ENCODE measurements around the gene LRRFIP1. TPM values are rescaled to one million over a fixed set of nuclear protein-coding genes. Genes with fewer than 3 reads are reported as not detected.
"Not testable (repeated sequence)": the region's sequence is repeated elsewhere in the genome, so short reads cannot be mapped to it uniquely, and the experiment has no call there.

LRRFIP1 gene
- total RNA-seq, 1 donor from 2014 or later = 103 TPM

DNA sequence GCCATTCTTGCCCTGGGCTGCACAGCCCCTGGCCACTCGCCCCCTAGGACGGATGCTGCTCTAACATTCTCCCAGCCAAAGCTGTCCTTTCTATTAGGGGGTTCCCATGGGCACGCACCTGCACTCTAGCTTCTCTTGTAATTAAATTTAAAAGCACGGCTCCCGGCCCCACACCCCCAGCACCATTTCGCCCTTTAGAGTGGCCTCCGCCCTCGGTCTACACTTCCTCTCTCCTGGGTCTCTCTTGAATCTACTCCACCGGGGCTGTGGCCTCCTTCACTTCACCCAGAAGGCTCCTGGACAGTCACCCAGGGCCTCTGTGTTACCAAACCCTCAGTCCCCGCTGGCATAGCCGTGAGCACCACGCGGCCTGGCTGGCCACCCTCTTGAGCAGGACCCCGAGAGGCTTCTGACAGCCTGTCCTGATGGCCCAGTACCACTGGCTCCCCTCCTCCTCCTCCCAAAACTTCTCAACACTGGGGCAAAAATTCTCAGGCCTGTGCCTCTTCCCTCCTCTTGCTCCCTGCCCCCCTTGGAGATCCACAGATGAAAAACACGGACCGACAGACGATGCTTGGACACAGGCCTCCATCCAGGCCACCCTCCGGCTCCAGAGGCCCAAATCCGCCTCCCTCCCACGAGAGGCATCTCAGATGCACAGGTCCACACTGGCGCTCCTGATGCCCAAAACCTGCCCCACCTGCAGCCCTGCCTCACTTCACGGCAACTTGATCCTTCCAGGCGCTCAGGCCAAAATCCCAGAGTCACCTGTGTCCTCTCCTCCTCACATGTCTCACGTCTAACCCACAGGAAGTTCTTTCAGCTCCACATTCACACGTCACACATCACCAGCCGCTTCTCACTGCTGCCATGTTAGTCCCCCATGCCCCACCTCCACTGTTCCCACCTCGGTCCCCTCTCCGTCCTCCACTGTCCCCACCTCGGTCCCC lies 29.9 kb upstream of the LRRFIP1 start:
- ATAC-seq = no peak

DNA sequence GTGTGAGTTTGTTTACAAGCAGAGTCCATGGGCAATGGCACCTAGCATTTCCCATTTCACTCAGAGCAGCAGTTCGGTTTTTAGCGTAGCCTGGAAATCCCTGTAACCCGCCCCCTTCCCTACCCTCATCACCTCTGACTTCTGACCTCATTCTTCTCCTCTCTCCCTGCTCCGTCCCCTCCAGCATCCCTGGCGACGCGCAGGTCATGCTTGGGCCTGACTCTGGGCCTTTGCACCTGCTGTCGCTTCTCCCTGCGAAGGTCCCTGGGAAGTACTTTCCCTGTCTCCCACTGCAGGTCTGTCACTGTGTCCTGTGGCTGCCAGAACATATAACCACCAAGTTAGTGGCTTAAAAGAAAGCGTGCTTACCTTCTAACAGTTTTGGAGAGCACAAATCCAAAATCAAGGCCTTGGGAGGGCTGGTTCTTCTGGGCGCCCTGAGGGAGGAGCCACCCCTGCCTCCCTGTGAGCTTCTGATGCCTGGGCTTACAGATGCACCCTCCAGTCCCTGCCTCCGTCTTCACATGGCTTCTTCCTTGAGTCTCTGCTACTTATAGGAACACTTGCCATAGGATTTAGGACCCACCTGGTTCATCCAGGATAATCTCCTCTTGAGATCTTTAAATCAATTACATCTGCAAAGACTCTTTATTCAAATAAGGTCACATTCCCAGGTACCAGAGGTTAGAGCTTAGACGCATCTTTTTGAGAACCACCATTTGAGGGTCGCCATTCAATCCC lies 28.7 kb upstream of the LRRFIP1 start:
- no peak for ATAC-seq

DNA sequence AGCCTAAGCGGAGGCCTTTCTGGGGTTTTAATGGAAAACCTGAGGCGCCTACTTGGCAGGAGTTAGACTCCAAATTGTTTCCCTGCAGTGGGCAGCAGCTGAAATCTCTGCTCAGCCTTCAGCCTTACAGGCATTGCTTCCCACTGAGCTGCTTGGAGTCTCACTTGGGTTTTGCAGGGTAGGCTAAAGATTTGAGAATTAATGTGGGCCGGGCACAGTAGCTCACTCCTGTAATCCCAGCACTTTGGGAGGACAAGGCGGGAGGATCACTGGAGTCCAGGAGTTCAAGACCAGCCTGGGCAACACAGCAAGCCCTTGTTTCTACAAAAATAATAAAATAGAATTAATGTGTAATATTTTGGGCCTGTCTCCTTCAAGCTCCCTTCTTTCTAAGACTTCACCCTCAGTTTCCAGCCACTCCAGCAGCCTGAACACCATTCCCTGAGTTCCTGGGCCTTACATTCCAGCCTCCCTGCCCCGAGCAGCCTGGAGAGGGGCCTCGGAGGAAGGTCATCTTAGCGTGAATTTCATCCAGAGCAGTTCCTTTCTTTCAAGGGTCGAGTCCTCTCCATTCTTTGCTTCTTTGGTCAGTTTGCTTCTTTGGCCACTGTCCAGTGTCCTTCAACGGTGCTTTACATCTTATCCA lies 27.8 kb upstream of the LRRFIP1 start:
- ATAC-seq = no peak

DNA sequence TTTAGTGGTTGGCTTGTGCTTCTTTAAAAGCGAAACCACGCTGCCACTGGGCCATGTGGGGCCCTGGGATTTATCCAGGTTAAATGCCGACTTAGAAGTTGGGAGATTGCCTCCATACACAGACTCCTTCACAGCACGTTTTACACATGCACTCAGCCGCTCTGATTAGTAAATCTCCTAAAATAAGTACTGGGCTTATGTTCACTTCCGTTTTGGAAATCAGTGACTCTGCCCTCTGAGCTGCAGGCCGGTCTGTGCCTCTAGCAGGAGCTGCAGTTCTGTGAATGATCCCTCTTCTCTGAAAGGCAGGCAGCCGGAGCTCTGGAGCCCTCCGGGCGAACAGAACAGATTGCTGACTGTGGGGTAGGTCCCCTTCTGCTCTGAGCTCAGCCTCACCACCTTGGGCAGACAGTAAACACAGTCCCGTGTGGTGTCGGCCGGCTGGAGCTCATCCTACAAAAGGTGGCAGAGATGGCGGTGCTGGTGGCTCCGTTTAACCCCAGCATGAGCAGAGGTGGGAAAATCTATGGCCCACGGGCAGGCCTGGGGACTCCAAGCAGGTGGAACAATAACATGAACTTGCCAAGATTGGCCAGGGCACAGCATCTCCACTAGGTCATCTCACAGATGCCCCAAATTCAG lies 27.1 kb upstream of the LRRFIP1 start:
- peak; percentile 40 for ATAC-seq

DNA sequence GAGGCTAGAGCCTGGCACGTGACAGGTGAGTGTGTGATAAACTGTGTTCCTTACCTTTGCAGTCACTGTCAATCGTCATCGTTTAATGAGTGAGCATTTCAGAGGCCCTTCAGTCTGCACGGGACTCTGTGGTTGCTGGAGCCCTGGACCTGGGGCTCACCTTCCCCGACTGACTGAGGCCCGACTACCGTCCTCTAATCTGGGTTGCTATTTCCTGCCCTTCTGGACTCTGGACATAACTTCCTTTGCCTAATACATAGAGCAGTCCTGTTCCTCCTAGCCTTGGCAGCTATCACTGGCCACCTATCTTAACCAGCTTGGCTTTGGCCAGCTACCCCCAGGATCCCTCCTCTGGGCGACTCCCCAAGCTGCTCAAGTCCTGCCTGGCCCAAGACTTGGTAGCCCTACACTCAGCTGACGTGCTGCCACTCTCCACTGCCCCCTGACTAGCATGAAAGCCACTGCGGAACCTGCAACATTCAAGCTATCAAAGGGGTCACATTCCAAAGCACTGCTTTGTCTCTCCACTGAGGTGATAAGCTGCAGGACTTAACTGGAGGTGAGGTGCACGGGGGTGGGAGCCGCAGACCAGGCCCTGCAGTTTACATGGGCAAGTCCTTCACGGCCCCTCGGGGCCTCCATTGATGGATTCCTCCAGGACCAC lies 25.8 kb upstream of the LRRFIP1 start:
- no peak for ATAC-seq

DNA sequence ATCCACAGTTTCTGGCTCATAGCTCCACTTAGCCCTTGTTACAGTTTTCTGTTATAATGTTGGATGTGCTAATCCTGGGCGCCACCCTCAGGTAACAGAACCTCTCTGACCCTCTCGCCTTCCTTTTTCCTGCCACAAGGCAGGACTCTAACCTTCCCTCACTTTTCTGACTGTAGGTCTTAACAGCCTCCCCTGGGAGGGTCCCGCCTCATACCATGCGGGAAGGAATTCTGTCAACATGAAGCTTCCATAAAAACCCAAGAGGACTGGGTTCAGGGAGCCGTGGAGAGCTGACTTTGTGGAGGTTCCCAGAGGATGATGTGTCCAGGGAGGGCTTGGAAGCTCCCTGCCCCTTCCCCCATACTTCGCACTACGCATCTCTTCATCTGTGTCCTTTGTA lies 25.0 kb upstream of the LRRFIP1 start:
- ATAC-seq = no peak

DNA sequence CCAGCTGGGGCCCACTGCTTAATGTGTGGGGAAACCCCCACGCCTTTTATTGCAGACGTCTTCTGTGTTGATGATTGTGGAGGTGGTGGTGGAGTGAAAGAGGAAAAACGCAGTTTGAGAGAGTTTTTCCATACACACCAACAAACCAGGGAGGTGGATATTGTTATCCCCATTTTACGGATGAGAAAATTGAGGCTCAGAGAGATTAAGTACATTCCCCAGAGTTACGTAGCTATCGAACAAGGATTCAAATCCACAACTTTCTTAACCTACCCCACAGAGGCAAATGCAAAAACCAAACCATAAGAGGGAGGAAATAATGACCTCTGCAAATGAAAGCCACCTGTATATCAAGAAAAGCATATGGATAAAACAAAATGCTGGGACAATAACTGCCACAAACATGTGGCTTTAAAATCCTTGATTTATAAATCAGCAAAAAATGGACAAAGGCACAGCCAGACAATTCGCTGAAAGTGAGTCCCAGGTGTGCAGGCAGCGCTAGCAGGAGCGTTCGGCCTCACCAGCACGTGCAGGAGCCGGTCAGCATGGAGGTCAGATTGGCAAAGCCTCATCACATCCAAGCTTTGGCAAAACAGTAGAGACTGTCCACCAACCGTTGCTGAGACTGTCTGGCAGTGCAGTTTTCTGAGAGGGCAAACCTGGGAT lies 24.2 kb upstream of the LRRFIP1 start:
- ATAC-seq = no peak

DNA sequence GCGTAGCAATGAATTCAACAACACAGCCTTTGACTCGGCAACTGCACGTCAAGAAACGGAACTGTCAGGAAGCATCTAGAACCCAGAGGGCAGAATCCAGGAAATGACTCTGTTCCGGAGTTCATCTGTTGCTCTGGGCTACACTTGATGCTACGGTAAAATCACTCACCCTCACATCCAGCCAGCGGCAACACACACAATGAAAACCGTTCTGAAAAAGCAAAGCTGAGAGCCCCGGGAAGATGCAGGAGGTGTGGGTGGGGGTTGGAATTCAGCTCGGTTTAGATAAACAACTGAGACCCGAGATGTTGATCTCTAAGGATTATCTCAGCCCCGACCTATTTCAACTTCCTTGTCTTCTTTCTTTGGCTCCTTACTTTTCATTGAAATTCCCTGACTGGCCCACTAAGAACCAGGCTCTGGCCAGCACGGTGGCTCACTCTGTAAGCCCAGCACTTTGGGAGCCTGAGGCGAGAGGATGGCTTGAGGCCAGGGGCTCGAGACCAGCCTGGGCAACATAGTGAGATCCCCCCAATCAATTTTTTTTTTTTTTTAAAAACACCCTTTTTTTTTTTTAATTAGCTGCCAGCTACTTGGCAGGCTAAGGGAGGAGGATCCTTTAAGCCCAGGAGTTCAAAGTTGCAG lies 23.5 kb upstream of the LRRFIP1 start:
- peak; percentile 66 for ATAC-seq

DNA sequence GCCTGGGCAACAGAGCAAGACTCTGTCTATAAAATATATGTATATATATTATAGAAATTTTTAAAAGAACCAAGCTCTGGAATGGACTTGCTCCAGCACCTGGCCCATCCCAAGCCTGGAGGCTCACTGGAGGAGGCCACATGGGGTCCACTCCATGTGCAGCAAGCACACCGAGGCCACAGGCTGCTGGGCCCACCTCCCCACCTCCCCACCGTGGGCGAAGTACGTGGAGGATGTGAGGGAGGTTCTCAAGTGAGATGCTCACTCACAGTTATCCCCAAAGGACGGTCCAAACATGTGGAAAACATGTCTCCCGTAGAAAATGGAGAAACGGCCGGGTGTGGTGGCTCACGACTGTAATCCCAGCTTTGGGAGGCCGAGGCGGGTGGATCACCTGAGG lies 23.0 kb upstream of the LRRFIP1 start:
- ATAC-seq = no peak

DNA sequence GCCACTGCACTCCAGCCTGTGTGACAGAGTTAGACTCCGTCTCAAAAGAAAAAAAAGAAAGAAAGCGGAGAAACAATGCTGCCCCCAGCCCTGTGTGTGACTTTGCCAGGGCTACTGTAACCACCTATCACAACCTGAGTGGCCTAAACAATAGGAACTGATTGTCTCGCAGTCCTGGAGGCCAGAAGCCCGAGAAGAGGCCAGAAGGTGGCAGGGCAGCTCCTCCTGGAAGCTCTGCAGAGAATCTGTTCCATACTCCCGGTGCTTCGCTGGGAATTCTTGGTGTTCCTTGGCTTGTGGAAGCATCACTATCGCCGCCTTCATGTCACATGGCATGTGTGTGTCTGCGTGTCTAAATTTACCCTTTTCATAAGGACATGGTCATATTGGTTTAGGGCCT lies 22.4 kb upstream of the LRRFIP1 start:
- ATAC-seq = no peak

DNA sequence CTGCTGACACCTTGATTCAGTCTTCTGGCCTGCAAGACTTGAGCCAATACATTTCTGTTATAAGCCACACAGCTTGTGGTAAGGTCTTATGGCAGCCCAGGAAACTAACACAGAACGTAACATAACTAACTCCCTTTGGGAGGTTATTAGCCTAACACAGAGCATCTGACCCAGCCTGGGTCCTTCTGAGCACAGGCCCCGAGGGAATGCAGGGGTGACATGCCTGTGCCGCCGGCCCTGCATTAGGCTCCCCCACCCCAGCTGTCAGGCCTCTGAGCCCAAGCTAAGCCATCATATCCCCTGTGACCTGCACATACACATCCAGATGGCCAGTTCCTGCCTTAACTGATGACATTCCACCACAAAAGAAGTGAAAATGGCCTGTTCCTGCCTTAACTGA lies 20.9 kb upstream of the LRRFIP1 start:
- not testable (repeated sequence) for ATAC-seq

DNA sequence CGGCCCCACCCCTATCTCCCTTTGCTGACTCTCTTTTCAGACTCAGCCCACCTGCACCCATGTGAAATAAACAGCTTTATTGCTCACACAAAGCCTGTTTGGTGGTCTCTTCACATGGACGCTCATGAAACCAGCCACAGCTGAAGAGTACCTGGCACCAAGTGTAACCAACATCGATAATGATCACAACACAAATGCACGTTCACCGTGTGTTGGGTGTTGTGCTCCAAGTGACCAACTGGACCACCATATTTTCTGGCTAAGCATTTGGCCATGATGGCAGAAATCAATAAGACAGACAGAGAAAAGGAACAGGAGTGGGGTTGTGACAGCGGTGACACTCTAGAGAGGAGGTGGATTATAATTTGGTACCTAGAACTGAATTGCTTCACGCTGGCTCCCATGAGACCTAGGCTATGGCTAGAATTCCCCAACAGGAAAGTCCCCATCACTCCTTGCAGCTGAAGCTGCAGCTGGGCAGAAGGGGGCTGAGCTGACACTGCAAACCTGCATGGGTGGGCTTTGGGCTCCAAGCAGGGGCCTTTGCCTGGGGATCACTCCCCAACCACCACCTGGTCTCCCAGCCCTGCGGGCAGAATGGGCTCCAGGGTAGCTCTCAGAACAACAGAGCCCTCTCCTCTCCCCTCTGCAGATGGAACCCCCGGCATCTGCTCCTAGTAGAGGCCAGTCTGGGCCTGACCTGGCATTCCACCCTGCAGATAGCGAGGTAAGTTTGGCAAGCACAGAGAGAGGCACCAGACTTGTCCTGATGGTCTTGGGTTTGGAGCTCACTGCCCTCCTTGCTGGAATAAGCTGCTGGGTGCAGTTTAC lies 14.6 kb upstream of the LRRFIP1 start:
- ATAC-seq = no peak

DNA sequence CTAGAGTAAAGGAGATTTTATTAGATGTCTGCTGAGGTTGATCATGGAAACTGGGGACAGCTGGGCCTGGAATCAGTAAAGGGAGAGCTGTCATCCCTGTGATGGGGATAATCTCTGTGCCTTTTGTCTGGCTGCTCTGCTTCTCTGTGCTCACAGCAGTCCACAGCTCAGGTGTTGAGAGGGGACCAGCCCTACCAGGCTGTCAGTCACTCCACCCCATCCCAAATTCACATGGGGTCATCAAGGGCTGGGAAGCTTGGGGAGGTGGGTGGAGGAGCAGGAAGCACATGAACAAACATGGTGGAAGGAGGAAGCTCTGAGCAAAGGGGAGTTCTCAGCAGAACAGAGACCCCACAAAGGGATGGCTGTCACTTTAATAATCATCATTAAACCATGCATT lies 13.7 kb upstream of the LRRFIP1 start:
- no peak for ATAC-seq

DNA sequence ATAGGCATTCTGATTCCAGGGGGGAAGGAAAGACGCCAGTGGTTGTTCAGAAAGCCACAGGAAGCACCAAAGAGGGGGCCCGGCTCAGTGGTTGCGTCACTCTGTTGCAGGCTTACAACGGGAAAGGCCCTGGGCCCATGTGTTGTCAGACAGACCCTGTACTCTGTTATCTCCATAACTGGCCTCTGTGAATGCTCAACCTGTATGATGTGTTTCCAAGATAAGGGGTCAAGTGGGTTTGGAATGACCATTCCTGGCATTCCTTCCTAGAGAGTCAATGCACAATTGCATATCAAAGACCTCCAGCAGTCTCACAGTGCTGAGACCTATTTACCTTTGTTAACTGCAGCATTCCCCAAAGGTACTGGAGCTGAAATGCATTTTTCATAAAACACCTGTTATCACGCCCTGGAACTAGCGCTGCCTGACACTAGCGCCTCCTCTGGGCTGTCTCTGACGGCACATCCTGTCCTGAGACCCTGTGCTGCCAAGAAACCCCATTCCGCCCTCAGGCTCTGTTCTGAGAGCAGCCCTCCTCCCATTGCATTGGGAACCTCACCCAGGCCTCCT lies 13.2 kb upstream of the LRRFIP1 start:
- no peak for ATAC-seq

DNA sequence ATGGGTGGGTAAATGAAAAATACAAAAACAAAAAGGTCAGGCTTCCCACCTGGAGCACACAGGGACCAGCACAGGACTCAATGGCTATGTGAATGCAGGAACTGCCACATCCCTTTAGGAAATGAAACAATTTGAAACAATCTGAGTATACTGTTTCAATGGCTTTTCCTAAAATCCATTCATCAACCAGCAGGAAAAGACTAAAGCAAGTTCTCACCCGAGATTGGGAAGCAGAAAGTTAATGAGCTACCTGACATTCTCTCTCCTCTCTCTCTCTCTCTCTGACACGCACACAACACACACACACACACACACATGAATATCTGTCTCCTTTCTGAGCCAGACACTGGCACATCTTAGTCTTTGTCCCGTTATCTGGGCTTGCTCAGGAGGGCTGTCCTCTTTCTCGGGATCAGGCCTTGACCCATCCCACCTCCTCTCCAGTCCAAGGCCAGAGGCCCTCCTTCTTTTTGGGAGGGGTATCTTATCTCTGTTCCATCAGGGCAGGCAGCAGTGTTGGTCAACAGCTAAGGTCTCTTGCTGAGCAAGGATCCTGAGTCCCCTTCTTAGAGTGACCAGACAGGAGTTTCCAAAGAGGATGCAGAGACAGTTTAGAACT lies 11.6 kb upstream of the LRRFIP1 start:
- ATAC-seq = no peak

DNA sequence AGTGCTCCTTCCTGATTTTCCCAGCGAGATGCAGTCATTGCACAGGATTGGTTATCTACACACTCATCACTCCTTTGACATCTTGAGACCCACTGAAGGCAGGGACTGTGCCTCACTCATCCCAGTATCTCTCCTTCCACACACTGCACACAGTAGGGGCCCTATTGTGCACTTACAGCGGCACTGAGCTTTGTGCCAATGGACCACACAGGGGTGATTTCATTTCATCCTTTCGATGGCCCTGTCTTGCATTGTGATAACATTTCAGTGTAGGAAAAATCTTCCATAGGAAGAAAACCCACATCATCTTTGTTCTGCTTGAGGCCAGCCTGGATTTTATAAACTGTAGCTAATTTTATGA lies 11.0 kb upstream of the LRRFIP1 start:
- ATAC-seq = no peak

DNA sequence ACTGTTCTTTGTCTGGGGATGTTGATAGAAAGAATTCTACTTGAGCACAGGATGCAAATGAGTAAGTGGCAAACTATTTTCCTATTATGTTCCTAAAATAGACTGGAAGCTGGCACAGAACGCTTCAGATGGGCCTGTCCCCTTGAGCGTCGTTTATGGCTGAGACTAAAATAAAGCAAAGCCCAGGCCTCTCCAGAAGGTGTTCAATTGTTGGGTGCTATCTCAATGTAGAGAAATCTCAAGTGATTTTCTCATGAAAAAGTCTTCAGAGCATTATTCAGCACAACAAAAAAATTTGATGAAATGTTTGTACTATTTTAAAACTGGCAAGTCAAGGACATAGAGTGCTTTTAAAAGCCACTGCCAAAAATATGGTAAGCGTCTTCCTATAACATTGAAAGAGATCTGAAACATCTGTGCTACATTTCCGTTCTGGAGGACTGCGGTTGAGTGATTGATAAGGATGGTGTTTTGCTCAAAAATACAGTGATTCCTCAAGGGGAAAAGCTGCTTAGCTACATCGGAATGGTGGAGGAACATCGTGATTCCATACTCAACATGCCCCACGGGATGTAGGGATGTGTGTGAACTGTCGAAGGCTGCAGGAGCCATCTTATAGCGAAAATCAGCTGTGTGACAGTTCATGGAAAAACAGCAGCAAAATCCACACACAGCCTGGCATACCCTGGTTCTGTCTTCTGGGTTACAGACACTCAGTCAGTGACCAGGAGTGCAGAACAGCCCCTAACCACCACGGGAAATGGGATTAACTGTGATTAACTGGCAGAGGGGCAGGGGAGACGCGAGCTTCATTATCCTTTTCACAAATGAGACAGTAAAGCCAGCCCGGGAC lies 10.4 kb upstream of the LRRFIP1 start:
- ATAC-seq = no peak

DNA sequence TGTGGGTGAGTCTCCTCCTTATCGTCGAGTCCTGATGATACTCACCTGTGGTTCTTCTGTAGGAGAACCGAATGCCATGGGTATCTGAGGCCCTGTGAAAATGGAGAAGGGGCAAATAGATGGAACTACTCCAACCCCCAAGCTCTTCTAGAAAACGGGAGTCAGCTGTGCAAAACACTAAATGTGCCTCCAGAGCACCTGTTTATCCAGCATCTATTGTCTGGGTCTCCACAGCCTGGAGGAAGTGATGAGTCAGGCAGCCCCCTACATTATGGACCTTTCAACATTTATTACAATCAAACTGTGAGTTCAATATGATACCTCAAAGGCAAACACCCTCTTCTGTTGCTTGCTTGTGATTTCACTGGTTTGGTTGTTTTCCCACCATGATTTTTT lies 9.8 kb upstream of the LRRFIP1 start:
- no peak for ATAC-seq

DNA sequence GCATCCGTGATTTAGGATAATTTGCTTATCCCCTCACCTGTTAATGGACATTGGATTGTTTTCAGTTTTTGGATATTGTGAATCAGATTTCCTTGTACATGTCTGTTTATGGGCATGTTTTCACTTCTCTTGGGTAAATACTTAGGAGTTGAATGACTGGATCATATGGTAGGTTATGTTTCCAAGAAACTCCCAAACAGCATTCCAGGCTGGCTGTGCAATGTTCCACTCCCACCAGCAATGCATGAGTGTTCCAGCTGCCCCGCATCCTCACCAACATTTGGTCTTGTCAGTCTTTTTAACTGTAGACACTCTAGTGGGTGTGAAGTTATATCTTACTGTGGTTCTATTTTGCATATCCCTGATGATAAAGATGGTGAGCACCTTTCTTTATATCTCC lies 8.9 kb upstream of the LRRFIP1 start:
- ATAC-seq = no peak

Data from esophagus mucosa (tissue), 1 donor.